Heart right ventricle (tissue), 16 donors: ENCODE measurements around the gene R3HCC1L. TPM values are rescaled to one million over a fixed set of nuclear protein-coding genes. Genes with fewer than 3 reads are reported as not detected.

Experiments used
- ATAC-seq, 8 donors: fragments of 200-7000 bp; cut with Tn5 transposase; one replicate each; pipeline ENCODE4 v1.9.1; 2020; ENCODE audit warnings: mild to moderate bottlenecking in 8 of 8, moderate library complexity in 8 of 8, moderate number of reproducible peaks in 1 of 8
- DNase-seq, 2 donors: peaks; one replicate each; pipeline ENCODE4 v3.0.0-alpha.2; 2020
- H3K27ac ChIP-seq, 10 donors: fragments of 200-600 bp; sonication (generic) in 2 of 10; one replicate each; pipeline versions ENCODE4 v1.5.0 to v1.8.0; 2020 to 2022; ENCODE audit warnings: mild to moderate bottlenecking in 3 of 10
- H3K27me3 ChIP-seq, 7 donors: fragments of 200-600 bp; one replicate each; pipeline ENCODE4 v1.8.0; 2021 to 2022; ENCODE audit warnings: mild to moderate bottlenecking in 2 of 7
- H3K36me3 ChIP-seq, 9 donors: fragments of 200-600 bp; sonication (generic) in 1 of 9; one replicate each; pipeline versions ENCODE4 v1.5.0 to v1.8.0; 2020 to 2022; ENCODE audit warnings: mild to moderate bottlenecking in 2 of 9
- H3K4me1 ChIP-seq, 9 donors: fragments of 200-600 bp; sonication (generic) in 1 of 9; one replicate each; pipeline versions ENCODE4 v1.5.0 to v1.8.0; 2020 to 2022; ENCODE audit warnings: mild to moderate bottlenecking in 4 of 9
- H3K4me3 ChIP-seq, 10 donors: fragments of 200-600 bp; sonication (generic) in 2 of 10; one replicate each; pipeline versions ENCODE4 v1.5.0 to v1.8.0; 2020 to 2022; ENCODE audit warnings: mild to moderate bottlenecking in 7 of 10, moderate library complexity in 2 of 10
- H3K9me3 ChIP-seq, 11 donors: fragments of 200-600 bp in 10 of 11; sonication (generic) in 2 of 11; one replicate each; pipeline versions ENCODE4 v1.5.0 to v1.8.0; 2013 to 2022; ENCODE audit warnings: mild to moderate bottlenecking in 2 of 11, control low read depth in 1 of 11, moderate library complexity in 1 of 11
- WGBS, 2 donors: extraction: QIAGEN DNeasy Blood & Tissue Kit; methylation state at CpG; one replicate each; pipeline ENCODE4 v1.1.7; 2013; ENCODE audit warnings: inconsistent platforms in 1 of 2; 5-methylcytosine and 5-hydroxymethylcytosine counted together
- intact Hi-C, 10 donors: fragments of 100-400 bp; cut with DNase I; formaldehyde crosslinking; loops; one replicate each; pipeline versions ENCODE4 v1.11.1 to v1.14.2; 2022
- polyA plus RNA-seq, 2 donors: library from polyadenylated mRNA; stranded (reverse); fragments of 200-250 nt; gene quantifications; one replicate each; pipeline ENCODE4 v1.2.3, GENCODE V29; 2013
- total RNA-seq, 10 donors: library from RNA; stranded (reverse); fragmentation: NEBNext Ultra II Directional in 3 of 10; extraction: Animal tissue kit (Norgen Biotek cat#: 25700) in 3 of 10; gene quantifications; one replicate each; pipeline versions ENCODE4 v1.2.1 to v1.2.4, GENCODE V29; 2021 to 2023
- TF ChIP-seq, protein P1 (sequence below), 9 donors: fragments of 200-600 bp; sonication (generic) in 2 of 9; IDR thresholded peaks; one replicate each; pipeline versions ENCODE4 v1.5.0 to v1.8.0; 2021 to 2022; ENCODE audit warnings: antibody characterized with exemption in 9 of 9, mild to moderate bottlenecking in 5 of 9, moderate library complexity in 1 of 9
- donor health status: Arrhythmogenic right ventricular cardiomyopathy.
- donor health status: ischemic (EF 13 %, LVEDD 7.1; RV severe dilation, severe dysfunction).
- donor health status: healthy with polysubstance abuse.
- donor health status: DM: no; HTN: yes; CAD: no.
- donor health status: DM: no; HTN: no; CAD: no.
- donor health status: ischemic (EF 25% LVEDD 6.9; RV normal size, moderate dysfunction).
- donor health status: ischemic (EF 25% LVEDD 5.7; RV mildly dilated, moderate dysfunction).
- donor health status: healthy.
- donor health status: DM: yes; HTN: yes; CAD: no.
- donor health status: Ischemic cardiomyopathy.
- donor health status: ischemic (EF 35%, LVEDD 5.7; RV mildly dilated, moderate dysfunction).
- donor health status: nonischemic (EF 11% LVEDD 7.7; RV severe dilation, severe dysfunction).
- donor health status: DM: yes; HTN: yes; CAD: no.
- donor health status: PGD.
- donor health status: ischemic (EF 29% LVEDD 5.4; RV normal size, mild dysfunction).
- donor health status: nonischemic (EF 23%, LVEDD 6.1; RV moderate dilation, normal function).

Gene R3HCC1L
- total and polyA plus RNA-seq, 12 donors: 3.3 to 6.9 (median 5.2) TPM

DNA sequence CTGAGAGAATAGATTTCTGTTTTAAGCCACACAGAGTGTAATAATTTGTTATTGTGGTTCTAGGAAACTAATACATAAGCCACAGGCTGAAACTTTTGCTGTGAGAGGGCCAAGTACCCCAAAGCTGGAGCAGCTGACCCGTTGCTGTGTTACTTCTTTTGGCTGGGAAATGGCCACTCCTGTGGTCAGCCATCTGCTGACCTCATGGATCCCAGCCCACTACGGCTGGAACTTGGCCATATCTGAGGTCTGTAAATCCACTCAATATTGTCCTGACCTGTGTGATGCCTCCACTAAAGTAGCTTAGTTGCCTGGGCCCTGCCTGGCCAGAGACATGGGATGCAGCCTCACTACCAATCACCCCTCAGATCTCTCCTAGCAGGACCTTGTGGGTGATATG, 151.0 kb downstream of the R3HCC1L start:
- intact Hi-C loops: loop anchor here in 1 of 10 donors (10.0 kb wide), 1 partner anchor 1041 kb away; no protein-coding TSS in a partner anchor

GRCh38 chr10:98286419-98286818, 152.0 kb downstream of the R3HCC1L start:
- TF ChIP-seq, protein P1, sequence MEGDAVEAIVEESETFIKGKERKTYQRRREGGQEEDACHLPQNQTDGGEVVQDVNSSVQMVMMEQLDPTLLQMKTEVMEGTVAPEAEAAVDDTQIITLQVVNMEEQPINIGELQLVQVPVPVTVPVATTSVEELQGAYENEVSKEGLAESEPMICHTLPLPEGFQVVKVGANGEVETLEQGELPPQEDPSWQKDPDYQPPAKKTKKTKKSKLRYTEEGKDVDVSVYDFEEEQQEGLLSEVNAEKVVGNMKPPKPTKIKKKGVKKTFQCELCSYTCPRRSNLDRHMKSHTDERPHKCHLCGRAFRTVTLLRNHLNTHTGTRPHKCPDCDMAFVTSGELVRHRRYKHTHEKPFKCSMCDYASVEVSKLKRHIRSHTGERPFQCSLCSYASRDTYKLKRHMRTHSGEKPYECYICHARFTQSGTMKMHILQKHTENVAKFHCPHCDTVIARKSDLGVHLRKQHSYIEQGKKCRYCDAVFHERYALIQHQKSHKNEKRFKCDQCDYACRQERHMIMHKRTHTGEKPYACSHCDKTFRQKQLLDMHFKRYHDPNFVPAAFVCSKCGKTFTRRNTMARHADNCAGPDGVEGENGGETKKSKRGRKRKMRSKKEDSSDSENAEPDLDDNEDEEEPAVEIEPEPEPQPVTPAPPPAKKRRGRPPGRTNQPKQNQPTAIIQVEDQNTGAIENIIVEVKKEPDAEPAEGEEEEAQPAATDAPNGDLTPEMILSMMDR (IDR thresholded peaks at IDR 0.05): no peak
- DNase-seq (no peak), ATAC-seq (peak in 1 of 8 donors; percentile 34)
- peaks cover 0 to 5% (median 0%) of the 10 kb centered on the region in 9 donors for H3K4me1 ChIP-seq
- peaks cover 0 to 14% (median 0%) of the 10 kb centered on the region in 7 donors for H3K27me3 ChIP-seq
- H3K9me3 ChIP-seq: peaks cover 0 to 7% (median 0%) of the 10 kb centered on the region in 11 donors
- intact Hi-C loops: loop anchor here in 1 of 10 donors (10.0 kb wide), 1 partner anchor 1042 kb away; no protein-coding TSS in a partner anchor
- no peak overlapping the region for H3K27ac ChIP-seq
- H3K36me3 ChIP-seq: no peaks in the 10 kb centered on the region
- WGBS, 2 donors: 94 to 95% methylated on average over 12 of the region's 12 CpGs
- no peak overlapping the region for H3K4me3 ChIP-seq

More for the DNA sequence above, 151.0 kb downstream of the R3HCC1L start:
- H3K36me3 ChIP-seq: no peaks in the 10 kb centered on the region
- peaks cover 0 to 5% (median 0%) of the 10 kb centered on the region in 9 donors for H3K4me1 ChIP-seq
- H3K9me3 ChIP-seq: peaks cover 0 to 14% (median 4%) of the 10 kb centered on the region in 11 donors
- H3K27ac ChIP-seq: no peak overlapping the region
- ATAC-seq: peak in 2 of 8 donors; percentile 46 to 55
- DNase-seq: no peak
- WGBS, 2 donors: 51 to 52% methylated on average over 2 of the region's 2 CpGs
- no peak overlapping the region for H3K4me3 ChIP-seq
- TF ChIP-seq, protein P1 (IDR thresholded peaks at IDR 0.05): no peak
- peaks cover 0 to 14% (median 0%) of the 10 kb centered on the region in 7 donors for H3K27me3 ChIP-seq

DNA sequence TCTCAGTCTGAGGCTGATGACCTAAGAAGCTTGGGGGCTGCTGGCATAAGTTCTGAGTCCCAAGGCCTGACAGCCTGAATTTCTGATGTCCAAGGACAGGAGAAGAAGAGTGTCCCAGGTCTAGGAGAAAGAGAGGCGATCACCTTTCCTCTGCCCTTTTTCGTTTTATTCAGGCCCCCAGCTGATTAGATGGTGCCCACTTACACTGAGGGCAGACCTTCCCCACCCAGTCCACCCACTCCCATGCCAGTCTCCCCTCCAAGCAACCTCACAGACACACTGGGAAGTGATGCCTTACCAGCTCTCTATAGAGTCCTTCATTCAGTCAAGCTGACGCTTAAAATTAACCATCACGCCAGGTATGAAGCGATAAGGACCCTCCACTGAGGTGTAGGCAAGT, 152.9 kb downstream of the R3HCC1L start:
- TF ChIP-seq, protein P1 (IDR thresholded peaks at IDR 0.05): no peak
- H3K9me3 ChIP-seq: no peaks in the 10 kb centered on the region
- peaks cover 0 to 14% (median 0%) of the 10 kb centered on the region in 7 donors for H3K27me3 ChIP-seq
- 95 to 96% methylated on average over 5 of the region's 5 CpGs for WGBS, 2 donors
- ATAC-seq (no peak), DNase-seq (no peak)
- no peak overlapping the region for H3K4me3 ChIP-seq
- H3K27ac ChIP-seq: no peak overlapping the region
- no peaks in the 10 kb centered on the region for H3K36me3 ChIP-seq
- intact Hi-C loops: loop anchor here in 1 of 10 donors (10.0 kb wide), 1 partner anchor 1043 kb away; no protein-coding TSS in a partner anchor
- H3K4me1 ChIP-seq: peaks cover 0 to 5% (median 0%) of the 10 kb centered on the region in 9 donors

GRCh38 chr10:98289802-98290209, 155.3 kb downstream of the R3HCC1L start:
- H3K27me3 ChIP-seq: peaks cover 0 to 9% (median 0%) of the 10 kb centered on the region in 7 donors
- intact Hi-C loops: loop anchor here in 1 of 10 donors (10.0 kb wide), 1 partner anchor 1045 kb away; no protein-coding TSS in a partner anchor
- ATAC-seq (no peak), DNase-seq (no peak)
- 87 to 91% methylated on average over 10 of the region's 10 CpGs for WGBS, 2 donors
- H3K36me3 ChIP-seq: no peaks in the 10 kb centered on the region
- no peak overlapping the region for H3K4me3 ChIP-seq
- no peak overlapping the region for H3K27ac ChIP-seq
- TF ChIP-seq, protein P1 (IDR thresholded peaks at IDR 0.05): no peak
- no peaks in the 10 kb centered on the region for H3K9me3 ChIP-seq
- H3K4me1 ChIP-seq: peaks cover 4 to 29% (median 21%) of the 10 kb centered on the region in 9 donors
